Subcutaneous abdominal adipose tissue (tissue), 5 donors: ENCODE data around the gene ETV3L.

Experiments used
- H3K27ac ChIP-seq: one replicate; pipeline ENCODE4 v1.7.0; 2013; ENCODE audit warnings: low read depth, mild to moderate bottlenecking, inconsistent platforms, low read length, moderate library complexity
- H3K27me3 ChIP-seq, 5 donors: one replicate each; pipeline ENCODE4 v1.7.0; 2013; ENCODE audit warnings: low read length in 5 of 5, inconsistent platforms in 1 of 5; ENCODE audit not compliant: control insufficient read depth in 5 of 5, insufficient read depth in 4 of 5
- H3K36me3 ChIP-seq, 5 donors: one replicate each; pipeline ENCODE4 v1.7.0; 2013; ENCODE audit warnings: low read length in 5 of 5; ENCODE audit not compliant: control insufficient read depth in 5 of 5, insufficient read depth in 5 of 5
- H3K4me1 ChIP-seq, 5 donors: one replicate each; pipeline ENCODE4 v1.7.0; 2013; ENCODE audit warnings: low read length in 5 of 5, mild to moderate bottlenecking in 3 of 5, moderate library complexity in 1 of 5; ENCODE audit not compliant: control insufficient read depth in 5 of 5, insufficient read depth in 5 of 5
- H3K4me3 ChIP-seq, 5 donors: one replicate each; pipeline ENCODE4 v1.7.0; 2013; ENCODE audit warnings: low read length in 5 of 5, low read depth in 1 of 5
- H3K9ac ChIP-seq, 5 donors: one replicate each; pipeline ENCODE4 v1.7.0; 2013; ENCODE audit warnings: low read length in 5 of 5, mild to moderate bottlenecking in 4 of 5, moderate library complexity in 3 of 5
- H3K9me3 ChIP-seq, 5 donors: one replicate each; pipeline ENCODE4 v1.7.0; 2013; ENCODE audit warnings: low read length in 5 of 5; ENCODE audit not compliant: control insufficient read depth in 5 of 5
- donor health status: healthy.
- donor health status: healthy.
- donor health status: healthy.
- donor health status: healthy.
- donor health status: healthy.

The ETV3L gene

GRCh38 chr1:157088607-157089006 lies 11.0 kb downstream of the ETV3L start:
- H3K9me3 ChIP-seq, result no peaks in the 10 kb centered on the region
- no peak overlapping the region for H3K4me3 ChIP-seq
- H3K4me1 ChIP-seq, result peaks cover 9 to 36% (median 30%) of the 10 kb centered on the region in 5 donors
- H3K36me3 ChIP-seq, result no peaks in the 10 kb centered on the region
- H3K27me3 ChIP-seq, result no peaks in the 10 kb centered on the region
- H3K9ac ChIP-seq, result no peak overlapping the region
- H3K27ac ChIP-seq, result no peak overlapping the region

GRCh38 chr1:157087030-157087429 lies 12.6 kb downstream of the ETV3L start:
- Histone ChIP-seq H3K36me3 (no peaks in the 10 kb centered on the region), H3K4me1 (peaks cover 5 to 23% (median 18%) of the 10 kb centered on the region in 5 donors), H3K9me3 (no peaks in the 10 kb centered on the region), H3K27me3 (no peaks in the 10 kb centered on the region), H3K27ac (no peak overlapping the region), H3K4me3 (no peak overlapping the region), H3K9ac (no peak overlapping the region)

GRCh38 chr1:157086299-157086698 lies 13.3 kb downstream of the ETV3L start:
- Histone ChIP-seq H3K27me3 (no peaks in the 10 kb centered on the region), H3K27ac (no peak overlapping the region), H3K4me3 (no peak overlapping the region), H3K4me1 (peaks cover 4 to 15% (median 11%) of the 10 kb centered on the region in 5 donors), H3K36me3 (no peaks in the 10 kb centered on the region), H3K9ac (no peak overlapping the region), H3K9me3 (no peaks in the 10 kb centered on the region)

- Histone ChIP-seq H3K9me3 (no peaks in the 10 kb centered on the region), H3K9ac (no peak overlapping the region), H3K36me3 (no peaks in the 10 kb centered on the region), H3K27me3 (no peaks in the 10 kb centered on the region), H3K4me3 (no peak overlapping the region), H3K27ac (no peak overlapping the region), H3K4me1 (peaks cover 3 to 7% (median 3%) of the 10 kb centered on the region in 5 donors)
Observed at GRCh38 chr1:157085421-157085820, 14.2 kb downstream of the ETV3L start.

GRCh38 chr1:157084720-157085119 lies 14.9 kb downstream of the ETV3L start:
- no peaks in the 10 kb centered on the region for H3K9me3 ChIP-seq
- no peaks in the 10 kb centered on the region for H3K27me3 ChIP-seq
- no peak overlapping the region for H3K4me3 ChIP-seq
- H3K27ac ChIP-seq, result no peak overlapping the region
- no peaks in the 10 kb centered on the region for H3K36me3 ChIP-seq
- H3K9ac ChIP-seq, result no peak overlapping the region
- peaks cover 0 to 2% (median 0%) of the 10 kb centered on the region in 5 donors for H3K4me1 ChIP-seq

- H3K27me3 ChIP-seq, result no peaks in the 10 kb centered on the region
- no peaks in the 10 kb centered on the region for H3K9me3 ChIP-seq
- no peaks in the 10 kb centered on the region for H3K36me3 ChIP-seq
Observed at GRCh38 chr1:157081707-157082106, 17.9 kb downstream of the ETV3L start.

GRCh38 chr1:157080714-157081113 lies 18.9 kb downstream of the ETV3L start:
- Histone ChIP-seq H3K4me1 (peaks cover 0 to 2% (median 0%) of the 10 kb centered on the region in 5 donors), H3K27me3 (no peaks in the 10 kb centered on the region), H3K27ac (no peak overlapping the region), H3K9me3 (no peaks in the 10 kb centered on the region), H3K36me3 (no peaks in the 10 kb centered on the region), H3K9ac (no peak overlapping the region), H3K4me3 (no peak overlapping the region)

More at GRCh38 chr1:157081707-157082106, 17.9 kb downstream of the ETV3L start:
- Histone ChIP-seq H3K9ac (no peak overlapping the region), H3K4me1 (peaks cover 0 to 2% (median 0%) of the 10 kb centered on the region in 5 donors), H3K27ac (no peak overlapping the region), H3K4me3 (no peak overlapping the region)

GRCh38 chr1:157077394-157077793 lies 22.2 kb downstream of the ETV3L start:
- H3K27me3 ChIP-seq, result no peaks in the 10 kb centered on the region
- no peak overlapping the region for H3K27ac ChIP-seq

GRCh38 chr1:157073944-157074685 lies 25.5 kb downstream of the ETV3L start:
- H3K9ac ChIP-seq, result no peak overlapping the region
- H3K27ac ChIP-seq, result no peak overlapping the region
- H3K9me3 ChIP-seq, result no peaks in the 10 kb centered on the region
- H3K36me3 ChIP-seq, result no peaks in the 10 kb centered on the region
- H3K4me3 ChIP-seq, result peak overlapping the region in 3 of 5 donors; percentile 27 to 43 (median 30)
- peaks cover 0 to 9% (median 9%) of the 10 kb centered on the region in 5 donors for H3K4me1 ChIP-seq
- H3K27me3 ChIP-seq, result no peaks in the 10 kb centered on the region

More at GRCh38 chr1:157077394-157077793, 22.2 kb downstream of the ETV3L start:
- Histone ChIP-seq H3K4me1 (peaks cover 0 to 9% (median 9%) of the 10 kb centered on the region in 5 donors), H3K9me3 (no peaks in the 10 kb centered on the region), H3K9ac (no peak overlapping the region), H3K36me3 (no peaks in the 10 kb centered on the region), H3K4me3 (no peak overlapping the region)

- no peaks in the 10 kb centered on the region for H3K36me3 ChIP-seq
Observed at GRCh38 chr1:157069601-157070000, 30.0 kb downstream of the ETV3L start.

More at GRCh38 chr1:157069601-157070000, 30.0 kb downstream of the ETV3L start:
- no peak overlapping the region for H3K4me3 ChIP-seq
- no peaks in the 10 kb centered on the region for H3K27me3 ChIP-seq
- peaks cover 0 to 9% (median 8%) of the 10 kb centered on the region in 5 donors for H3K4me1 ChIP-seq
- no peak overlapping the region for H3K27ac ChIP-seq
- H3K9ac ChIP-seq, result peak overlapping the region in 1 of 5 donors; percentile 17
- no peaks in the 10 kb centered on the region for H3K9me3 ChIP-seq
